SKM-1 (cell line): ENCODE results near the gene SEL1L2.

Experiments
- DNase-seq: peaks from one replicate; lab custom pipeline; 2025; ENCODE audit not compliant: unreplicated experiment; lab: John Stamatoyannopoulos, UW

SEL1L2 gene

GRCh38 chr20:13865791-13866351 is 124.5 kb downstream of the SEL1L2 start:
- DNase-seq: no peak

GRCh38 chr20:13865156-13865555 is 125.3 kb downstream of the SEL1L2 start:
- no peak for DNase-seq

- DNase-seq: no peak
Measured at GRCh38 chr20:13863244-13863643, 127.2 kb downstream of the SEL1L2 start.

GRCh38 chr20:13862245-13862644 is 128.2 kb downstream of the SEL1L2 start:
- no peak for DNase-seq

- no peak for DNase-seq
Measured at GRCh38 chr20:13858871-13859270, 131.5 kb downstream of the SEL1L2 start.

- DNase-seq: no peak
Measured at GRCh38 chr20:13858439-13858838, 132.0 kb downstream of the SEL1L2 start.

- DNase-seq: no peak
Measured at GRCh38 chr20:13857961-13858360, 132.5 kb downstream of the SEL1L2 start.

GRCh38 chr20:13857304-13857703 is 133.1 kb downstream of the SEL1L2 start:
- no peak for DNase-seq

GRCh38 chr20:13856354-13856753 is 134.1 kb downstream of the SEL1L2 start:
- DNase-seq: no peak

- DNase-seq: no peak
Measured at GRCh38 chr20:13855613-13856012, 134.8 kb downstream of the SEL1L2 start.

- no peak for DNase-seq
Measured at GRCh38 chr20:13852306-13852705, 138.1 kb downstream of the SEL1L2 start.

- DNase-seq: no peak
Measured at GRCh38 chr20:13851279-13851678, 139.1 kb downstream of the SEL1L2 start.

GRCh38 chr20:13844296-13844695 is 146.1 kb downstream of the SEL1L2 start:
- DNase-seq: no peak

- no peak for DNase-seq
Measured at GRCh38 chr20:13841206-13841605, 149.2 kb downstream of the SEL1L2 start.

GRCh38 chr20:13840093-13840465 is 150.3 kb downstream of the SEL1L2 start:
- no peak for DNase-seq

- DNase-seq: no peak
Measured at GRCh38 chr20:13839421-13840092, 150.9 kb downstream of the SEL1L2 start.

GRCh38 chr20:13838664-13839063 is 151.8 kb downstream of the SEL1L2 start:
- DNase-seq: no peak

GRCh38 chr20:13831476-13831875 is 158.9 kb downstream of the SEL1L2 start:
- DNase-seq: no peak

GRCh38 chr20:13825465-13825864 is 164.9 kb downstream of the SEL1L2 start:
- no peak for DNase-seq

GRCh38 chr20:13824459-13824858 is 166.0 kb downstream of the SEL1L2 start:
- no peak for DNase-seq

GRCh38 chr20:13822459-13822858 is 168.0 kb downstream of the SEL1L2 start:
- no peak for DNase-seq

- peak; percentile 1 for DNase-seq
Measured at GRCh38 chr20:13821876-13822275, 168.5 kb downstream of the SEL1L2 start.
